IPS DF 6.9 (cell line): ENCODE measurements around the gene COPS8.

Source experiments
- DNase-seq: peaks from one replicate; pipeline ENCODE4 v3.0.0-alpha.2; 2013; ENCODE audit warnings: low read depth, low spot score
- H3K27ac ChIP-seq: one replicate; pipeline ENCODE4 v1.5.1; 2013; ENCODE audit warnings: low read length, control low read depth
- H3K27me3 ChIP-seq: 2 replicates; pipeline ENCODE4 v1.6.1; 2013; ENCODE audit warnings: mild to moderate bottlenecking, low read length; ENCODE audit not compliant: control insufficient read depth, insufficient read depth
- H3K36me3 ChIP-seq: 2 replicates; pipeline ENCODE4 v1.6.1; 2013; ENCODE audit warnings: low read length; ENCODE audit not compliant: control insufficient read depth, insufficient read depth
- H3K4me1 ChIP-seq: 2 replicates; pipeline ENCODE4 v1.6.1; 2013; ENCODE audit warnings: low read length; ENCODE audit not compliant: control insufficient read depth, insufficient read depth
- H3K4me3 ChIP-seq: 2 replicates; pipeline ENCODE4 v1.5.1; 2013; ENCODE audit warnings: mild to moderate bottlenecking, low read length
- H3K9me3 ChIP-seq: 2 replicates; pipeline ENCODE4 v1.6.1; 2013; ENCODE audit warnings: low read length, inconsistent platforms; ENCODE audit not compliant: control insufficient read depth, insufficient read depth
- WGBS: extraction: QIAGEN DNeasy Blood & Tissue Kit; methylation state at CpG from one replicate; pipeline ENCODE4 v1.1.7; 2013; ENCODE audit warnings: mixed read lengths, missing lambda C conversion rate; ENCODE audit not compliant: insufficient read length, insufficient coverage; 5-methylcytosine and 5-hydroxymethylcytosine counted together

The COPS8 gene

GRCh38 chr2:237085248-237086221, at the start of gene COPS8:
Gene COPS8 (plus strand): TSS chr2:237085889. CDS start chr2:237085965, 76 bp downstream.
- peak within 1 kb of the TSS; percentile 82 for H3K4me3 ChIP-seq
- H3K27me3 ChIP-seq, result no peaks in the 10 kb centered on the region
- H3K9me3 ChIP-seq, result no peaks in the 10 kb centered on the region
- no peaks in the 10 kb centered on the region for H3K36me3 ChIP-seq
- H3K4me1 ChIP-seq, result no peaks in the 10 kb centered on the region
- peak; percentile 75 for DNase-seq
- no CpG with 5 or more reads among the region's 86 CpGs for WGBS
- H3K27ac ChIP-seq, result no peak within 1 kb of the TSS

- Histone ChIP-seq H3K36me3 (no peaks in the 10 kb centered on the region), H3K4me3 (no peak overlapping the region), H3K27ac (no peak overlapping the region), H3K4me1 (no peaks in the 10 kb centered on the region), H3K27me3 (no peaks in the 10 kb centered on the region), H3K9me3 (no peaks in the 10 kb centered on the region)
- WGBS, result no CpG with 5 or more reads among the region's 14 CpGs
- DNase-seq, result no peak
Observed at GRCh38 chr2:237039301-237040031, 46.2 kb upstream of the COPS8 start.

- no peak overlapping the region for H3K27ac ChIP-seq
- H3K27me3 ChIP-seq, result no peaks in the 10 kb centered on the region
- DNase-seq, result no peak
- WGBS, result no CpG with 5 or more reads among the region's 11 CpGs
- H3K36me3 ChIP-seq, result no peaks in the 10 kb centered on the region
- no peaks in the 10 kb centered on the region for H3K4me1 ChIP-seq
- no peaks in the 10 kb centered on the region for H3K9me3 ChIP-seq
- H3K4me3 ChIP-seq, result no peak overlapping the region
Observed at GRCh38 chr2:237041231-237041630, 44.5 kb upstream of the COPS8 start.

- Histone ChIP-seq H3K36me3 (no peaks in the 10 kb centered on the region), H3K4me3 (no peak overlapping the region), H3K4me1 (no peaks in the 10 kb centered on the region), H3K9me3 (no peaks in the 10 kb centered on the region), H3K27me3 (no peaks in the 10 kb centered on the region), H3K27ac (no peak overlapping the region)
- DNase-seq, result no peak
- WGBS, result no CpG with 5 or more reads among the region's 1 CpG
Observed at GRCh38 chr2:237042101-237042500, 43.6 kb upstream of the COPS8 start.

GRCh38 chr2:237043866-237044265, 41.8 kb upstream of the COPS8 start:
- Histone ChIP-seq H3K4me1 (no peaks in the 10 kb centered on the region), H3K36me3 (no peaks in the 10 kb centered on the region), H3K27me3 (no peaks in the 10 kb centered on the region), H3K9me3 (no peaks in the 10 kb centered on the region), H3K4me3 (no peak overlapping the region), H3K27ac (no peak overlapping the region)
- no peak for DNase-seq
- WGBS, result no CpG with 5 or more reads among the region's 5 CpGs

GRCh38 chr2:237044281-237044680, 41.4 kb upstream of the COPS8 start:
- WGBS, result no CpG with 5 or more reads among the region's 3 CpGs
- Histone ChIP-seq H3K4me1 (no peaks in the 10 kb centered on the region), H3K27ac (no peak overlapping the region)

GRCh38 chr2:237045449-237045848, 40.2 kb upstream of the COPS8 start:
- DNase-seq, result no peak
- Histone ChIP-seq H3K27ac (no peak overlapping the region), H3K4me1 (no peaks in the 10 kb centered on the region), H3K27me3 (no peaks in the 10 kb centered on the region), H3K9me3 (no peaks in the 10 kb centered on the region), H3K36me3 (no peaks in the 10 kb centered on the region), H3K4me3 (no peak overlapping the region)
- WGBS, result no CpG with 5 or more reads among the region's 4 CpGs

More at GRCh38 chr2:237044281-237044680, 41.4 kb upstream of the COPS8 start:
- DNase-seq, result no peak
- Histone ChIP-seq H3K36me3 (no peaks in the 10 kb centered on the region), H3K27me3 (no peaks in the 10 kb centered on the region), H3K4me3 (no peak overlapping the region), H3K9me3 (no peaks in the 10 kb centered on the region)

GRCh38 chr2:237048595-237048994, 37.1 kb upstream of the COPS8 start:
- no peaks in the 10 kb centered on the region for H3K27me3 ChIP-seq
- H3K4me1 ChIP-seq, result no peaks in the 10 kb centered on the region
- H3K36me3 ChIP-seq, result no peaks in the 10 kb centered on the region
- H3K4me3 ChIP-seq, result no peak overlapping the region
- H3K27ac ChIP-seq, result no peak overlapping the region
- no CpG with 5 or more reads among the region's 1 CpG for WGBS
- DNase-seq, result no peak
- H3K9me3 ChIP-seq, result no peaks in the 10 kb centered on the region

- no peak for DNase-seq
- Histone ChIP-seq H3K4me1 (no peaks in the 10 kb centered on the region), H3K27ac (no peak overlapping the region), H3K27me3 (no peaks in the 10 kb centered on the region), H3K4me3 (no peak overlapping the region), H3K36me3 (no peaks in the 10 kb centered on the region; the same call in 1 of the 2 replicates), H3K9me3 (no peaks in the 10 kb centered on the region)
- WGBS, result no CpG with 5 or more reads among the region's 8 CpGs
Observed at GRCh38 chr2:237051861-237052260, 33.8 kb upstream of the COPS8 start.

- H3K27ac ChIP-seq, result no peak overlapping the region
- no peaks in the 10 kb centered on the region for H3K4me1 ChIP-seq
- no peak overlapping the region for H3K4me3 ChIP-seq
- no CpG with 5 or more reads among the region's 2 CpGs for WGBS
- DNase-seq, result no peak
- H3K27me3 ChIP-seq, result no peaks in the 10 kb centered on the region
- no peaks in the 10 kb centered on the region for H3K9me3 ChIP-seq
- no peaks in the 10 kb centered on the region; the same call in 1 of the 2 replicates for H3K36me3 ChIP-seq
Observed at GRCh38 chr2:237053066-237053465, 32.6 kb upstream of the COPS8 start.
